SK-N-SH (cell line): ENCODE data around the gene CNTFR.

Experiments used
- EP300 ChIP-seq, 2 experiments: IDR thresholded peaks; 2 replicates each; pipeline versions ENCODE4 v1.4.0 to v1.6.1; 2012; ENCODE audit warnings: borderline replicate concordance in 1 of 2, low read depth in 1 of 2, low read length in 1 of 2
- EZH2phosphoT487 ChIP-seq: fragments of 200-600 bp; sonication (generic); IDR thresholded peaks from 2 replicates; pipeline ENCODE4 v1.6.1; 2017; ENCODE audit warnings: low read depth, mixed run types, mild to moderate bottlenecking, antibody characterized with exemption, moderate library complexity, borderline replicate concordance
- IRF3 ChIP-seq: fragments of 150-350 bp; IDR thresholded peaks from 2 replicates; pipeline ENCODE4 v1.6.1; 2016; ENCODE audit warnings: mild to moderate bottlenecking, low read depth, low read length
- NRF1 ChIP-seq: IDR thresholded peaks from 2 replicates; pipeline ENCODE4 v1.6.1; 2012; ENCODE audit warnings: low read depth, mild to moderate bottlenecking, low read length
- POLR2AphosphoS5 ChIP-seq: IDR thresholded peaks from 2 replicates; pipeline ENCODE4 v1.6.1; 2012; ENCODE audit warnings: low read depth, low read length
- SIN3A ChIP-seq: IDR thresholded peaks from 2 replicates; pipeline ENCODE4 v1.6.1; 2012; ENCODE audit warnings: low read depth, mild to moderate bottlenecking, low read length, moderate library complexity, borderline replicate concordance
- TAF1 ChIP-seq: IDR thresholded peaks from 2 replicates; pipeline ENCODE4 v1.6.1; 2012; ENCODE audit warnings: low read depth, mild to moderate bottlenecking, low read length, moderate library complexity, borderline replicate concordance
- TCF12 ChIP-seq: IDR thresholded peaks from 2 replicates; pipeline ENCODE4 v1.4.0; 2012
- USF2 ChIP-seq: fragments of 150-350 bp; IDR thresholded peaks from 2 replicates; pipeline ENCODE4 v1.6.1; 2017; ENCODE audit warnings: antibody characterized with exemption, low read length, low read depth, borderline replicate concordance
- TF ChIP-seq, protein P1 (sequence below): fragments of 200-600 bp; sonication (generic); IDR thresholded peaks from 2 replicates; pipeline ENCODE4 v1.6.1; 2017; ENCODE audit warnings: antibody characterized with exemption, mild to moderate bottlenecking, moderate library complexity
- TF ChIP-seq, protein P2 (sequence below): IDR thresholded peaks from 2 replicates; pipeline ENCODE4 v1.6.1; 2012; ENCODE audit warnings: mild to moderate bottlenecking, low read depth, low read length, moderate library complexity
- TF ChIP-seq, protein P3 (sequence below): IDR thresholded peaks from 2 replicates; pipeline ENCODE4 v1.4.0; 2012; ENCODE audit warnings: low read depth, borderline replicate concordance

DNA sequence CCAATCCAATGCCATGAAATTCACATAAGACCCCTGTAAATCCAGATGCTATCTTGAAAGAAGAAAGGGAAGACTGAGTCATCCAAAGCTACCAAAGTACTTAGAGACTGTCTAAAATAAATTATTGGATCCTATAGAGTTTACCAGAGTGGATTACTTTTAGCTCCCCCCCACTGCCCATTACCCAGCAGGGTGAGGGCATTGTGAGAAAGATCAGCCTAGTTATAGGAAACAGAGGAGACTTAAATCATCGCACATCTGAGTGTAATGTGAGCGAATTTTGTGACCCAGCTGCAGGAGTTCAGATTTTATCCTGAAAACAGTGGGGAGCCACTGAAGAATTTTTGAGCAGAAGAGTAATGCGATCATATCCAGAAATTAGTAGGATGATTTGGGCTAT, 65.2 kb downstream of the CNTFR start:
- TF ChIP-seq, protein P1, sequence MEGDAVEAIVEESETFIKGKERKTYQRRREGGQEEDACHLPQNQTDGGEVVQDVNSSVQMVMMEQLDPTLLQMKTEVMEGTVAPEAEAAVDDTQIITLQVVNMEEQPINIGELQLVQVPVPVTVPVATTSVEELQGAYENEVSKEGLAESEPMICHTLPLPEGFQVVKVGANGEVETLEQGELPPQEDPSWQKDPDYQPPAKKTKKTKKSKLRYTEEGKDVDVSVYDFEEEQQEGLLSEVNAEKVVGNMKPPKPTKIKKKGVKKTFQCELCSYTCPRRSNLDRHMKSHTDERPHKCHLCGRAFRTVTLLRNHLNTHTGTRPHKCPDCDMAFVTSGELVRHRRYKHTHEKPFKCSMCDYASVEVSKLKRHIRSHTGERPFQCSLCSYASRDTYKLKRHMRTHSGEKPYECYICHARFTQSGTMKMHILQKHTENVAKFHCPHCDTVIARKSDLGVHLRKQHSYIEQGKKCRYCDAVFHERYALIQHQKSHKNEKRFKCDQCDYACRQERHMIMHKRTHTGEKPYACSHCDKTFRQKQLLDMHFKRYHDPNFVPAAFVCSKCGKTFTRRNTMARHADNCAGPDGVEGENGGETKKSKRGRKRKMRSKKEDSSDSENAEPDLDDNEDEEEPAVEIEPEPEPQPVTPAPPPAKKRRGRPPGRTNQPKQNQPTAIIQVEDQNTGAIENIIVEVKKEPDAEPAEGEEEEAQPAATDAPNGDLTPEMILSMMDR = no peak
- TF ChIP-seq EP300 (IDR thresholded peaks at IDR 0.05; ENCODE audit: borderline replicate concordance in 1 of 2, low read depth in 1 of 2, low read length in 1 of 2) (no peak), NRF1 (no peak), USF2 (no peak), IRF3 (no peak), EZH2phosphoT487 (no peak), SIN3A (no peak), POLR2AphosphoS5 (no peak), TCF12 (no peak), TAF1 (no peak)
- TF ChIP-seq, protein P2, sequence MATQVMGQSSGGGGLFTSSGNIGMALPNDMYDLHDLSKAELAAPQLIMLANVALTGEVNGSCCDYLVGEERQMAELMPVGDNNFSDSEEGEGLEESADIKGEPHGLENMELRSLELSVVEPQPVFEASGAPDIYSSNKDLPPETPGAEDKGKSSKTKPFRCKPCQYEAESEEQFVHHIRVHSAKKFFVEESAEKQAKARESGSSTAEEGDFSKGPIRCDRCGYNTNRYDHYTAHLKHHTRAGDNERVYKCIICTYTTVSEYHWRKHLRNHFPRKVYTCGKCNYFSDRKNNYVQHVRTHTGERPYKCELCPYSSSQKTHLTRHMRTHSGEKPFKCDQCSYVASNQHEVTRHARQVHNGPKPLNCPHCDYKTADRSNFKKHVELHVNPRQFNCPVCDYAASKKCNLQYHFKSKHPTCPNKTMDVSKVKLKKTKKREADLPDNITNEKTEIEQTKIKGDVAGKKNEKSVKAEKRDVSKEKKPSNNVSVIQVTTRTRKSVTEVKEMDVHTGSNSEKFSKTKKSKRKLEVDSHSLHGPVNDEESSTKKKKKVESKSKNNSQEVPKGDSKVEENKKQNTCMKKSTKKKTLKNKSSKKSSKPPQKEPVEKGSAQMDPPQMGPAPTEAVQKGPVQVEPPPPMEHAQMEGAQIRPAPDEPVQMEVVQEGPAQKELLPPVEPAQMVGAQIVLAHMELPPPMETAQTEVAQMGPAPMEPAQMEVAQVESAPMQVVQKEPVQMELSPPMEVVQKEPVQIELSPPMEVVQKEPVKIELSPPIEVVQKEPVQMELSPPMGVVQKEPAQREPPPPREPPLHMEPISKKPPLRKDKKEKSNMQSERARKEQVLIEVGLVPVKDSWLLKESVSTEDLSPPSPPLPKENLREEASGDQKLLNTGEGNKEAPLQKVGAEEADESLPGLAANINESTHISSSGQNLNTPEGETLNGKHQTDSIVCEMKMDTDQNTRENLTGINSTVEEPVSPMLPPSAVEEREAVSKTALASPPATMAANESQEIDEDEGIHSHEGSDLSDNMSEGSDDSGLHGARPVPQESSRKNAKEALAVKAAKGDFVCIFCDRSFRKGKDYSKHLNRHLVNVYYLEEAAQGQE = no peak
- TF ChIP-seq, protein P3, sequence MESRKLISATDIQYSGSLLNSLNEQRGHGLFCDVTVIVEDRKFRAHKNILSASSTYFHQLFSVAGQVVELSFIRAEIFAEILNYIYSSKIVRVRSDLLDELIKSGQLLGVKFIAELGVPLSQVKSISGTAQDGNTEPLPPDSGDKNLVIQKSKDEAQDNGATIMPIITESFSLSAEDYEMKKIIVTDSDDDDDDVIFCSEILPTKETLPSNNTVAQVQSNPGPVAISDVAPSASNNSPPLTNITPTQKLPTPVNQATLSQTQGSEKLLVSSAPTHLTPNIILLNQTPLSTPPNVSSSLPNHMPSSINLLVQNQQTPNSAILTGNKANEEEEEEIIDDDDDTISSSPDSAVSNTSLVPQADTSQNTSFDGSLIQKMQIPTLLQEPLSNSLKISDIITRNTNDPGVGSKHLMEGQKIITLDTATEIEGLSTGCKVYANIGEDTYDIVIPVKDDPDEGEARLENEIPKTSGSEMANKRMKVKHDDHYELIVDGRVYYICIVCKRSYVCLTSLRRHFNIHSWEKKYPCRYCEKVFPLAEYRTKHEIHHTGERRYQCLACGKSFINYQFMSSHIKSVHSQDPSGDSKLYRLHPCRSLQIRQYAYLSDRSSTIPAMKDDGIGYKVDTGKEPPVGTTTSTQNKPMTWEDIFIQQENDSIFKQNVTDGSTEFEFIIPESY = no peak
